HL-60 (cell line): ENCODE data around the gene ZGPAT.

Source experiments
- CTCF ChIP-seq: IDR thresholded peaks from one replicate; pipeline ENCODE4 v1.5.1; 2011; ENCODE audit warnings: low read length, control low read depth, inconsistent platforms; ENCODE audit not compliant: insufficient read depth
- REST ChIP-seq: IDR thresholded peaks from 2 replicates; pipeline ENCODE4 v1.6.1; 2012; ENCODE audit warnings: low read depth; ENCODE audit not compliant: insufficient replicate concordance

GRCh38 chr20:63700199-63701050, 7.4 kb upstream of the ZGPAT start:
- TF ChIP-seq CTCF (no peak), REST (no peak)
